Loucy (cell line): Measurements from ENCODE around the gene EDEM2.
"Not testable (repeated sequence)": the region's sequence is repeated elsewhere in the genome, so short reads cannot be mapped to it uniquely, and the experiment has no call there.

Experiments
- H2AFZ ChIP-seq: fragments of 200-600 bp; sonication (generic); 2 replicates; pipeline ENCODE4 v1.6.0; 2016; ENCODE audit warnings: antibody characterized with exemption, mild to moderate bottlenecking, low read length, moderate library complexity
- H3F3A ChIP-seq: fragments of 200-600 bp; 2 replicates; pipeline ENCODE4 v1.6.0; 2016; ENCODE audit warnings: antibody characterized with exemption, low read depth, mild to moderate bottlenecking
- H3K27me3 ChIP-seq: fragments of 200-600 bp; sonication (generic); 2 replicates; pipeline ENCODE4 v1.6.1; 2014; ENCODE audit warnings: low read length, mild to moderate bottlenecking; ENCODE audit not compliant: insufficient read depth, poor library complexity, severe bottlenecking
- H3K36me3 ChIP-seq: fragments of 200-600 bp; sonication (generic); 2 replicates; pipeline ENCODE4 v1.6.1; 2016; ENCODE audit warnings: low read length; ENCODE audit not compliant: insufficient read depth
- H3K4me1 ChIP-seq: fragments of 200-600 bp; sonication (generic); 2 replicates; pipeline ENCODE4 v1.5.1; 2014; ENCODE audit warnings: low read length, mild to moderate bottlenecking; ENCODE audit not compliant: insufficient read depth, poor library complexity, severe bottlenecking
- H3K4me2 ChIP-seq: fragments of 200-600 bp; sonication (generic); 2 replicates; pipeline ENCODE4 v1.6.0; 2014; ENCODE audit warnings: antibody characterized with exemption, low read length, low read depth, mild to moderate bottlenecking; ENCODE audit not compliant: poor library complexity, severe bottlenecking
- H3K4me3 ChIP-seq: fragments of 200-600 bp; sonication (generic); 2 replicates; pipeline ENCODE4 v1.5.1; 2014; ENCODE audit warnings: low read length, mild to moderate bottlenecking, mixed read lengths; ENCODE audit not compliant: poor library complexity, severe bottlenecking
- H3K79me2 ChIP-seq: fragments of 200-600 bp; sonication (generic); 2 replicates; pipeline ENCODE4 v1.6.1; 2014; ENCODE audit warnings: low read length; ENCODE audit not compliant: insufficient read depth
- H3K9ac ChIP-seq: fragments of 200-600 bp; sonication (generic); 2 replicates; pipeline ENCODE4 v1.6.0; 2014; ENCODE audit warnings: mild to moderate bottlenecking, low read depth, low read length, moderate library complexity; ENCODE audit not compliant: poor library complexity, severe bottlenecking
- H3K9me2 ChIP-seq: fragments of 200-600 bp; sonication (generic); replicated peaks from 2 replicates; pipeline ENCODE4 v1.6.1; 2016; ENCODE audit warnings: low read depth, low read length, mixed read lengths
- H3K9me3 ChIP-seq: fragments of 200-600 bp; sonication (generic); 2 replicates; pipeline ENCODE4 v1.6.1; 2014; ENCODE audit warnings: mild to moderate bottlenecking, antibody characterized with exemption, low read length, low read depth; ENCODE audit not compliant: insufficient read depth
- H4K20me1 ChIP-seq: fragments of 200-600 bp; sonication (generic); 2 replicates; pipeline ENCODE4 v1.6.0; 2014; ENCODE audit warnings: antibody characterized with exemption, low read length, mild to moderate bottlenecking; ENCODE audit not compliant: insufficient read depth, poor library complexity, severe bottlenecking
- EZH2phosphoT487 ChIP-seq: fragments of 200-600 bp; IDR thresholded peaks from 2 replicates; pipeline ENCODE4 v1.6.1; 2018; ENCODE audit warnings: antibody characterized with exemption, mild to moderate bottlenecking, moderate library complexity, borderline replicate concordance
- TF ChIP-seq, protein P1 (sequence below): fragments of 200-600 bp; sonication (generic); conservative IDR thresholded peaks from 2 replicates; pipeline ENCODE4 v1.5.1; 2014; ENCODE audit warnings: mild to moderate bottlenecking, antibody characterized with exemption, low read length

Gene EDEM2

GRCh38 chr20:35116258-35116657, 30.9 kb downstream of the EDEM2 start:
- H2AFZ ChIP-seq, result no peak overlapping the region
- H3F3A ChIP-seq, result no peaks in the 10 kb centered on the region
- H3K79me2 ChIP-seq, result no peaks in the 10 kb centered on the region
- peaks cover 5% of the 10 kb centered on the region; the same call in 1 of the 2 replicates for H3K36me3 ChIP-seq
- no peak overlapping the region for H3K9ac ChIP-seq
- no peaks in the 10 kb centered on the region for H3K4me1 ChIP-seq
- no peaks in the 10 kb centered on the region for H4K20me1 ChIP-seq
- H3K4me2 ChIP-seq, result no peak overlapping the region
- H3K27me3 ChIP-seq, result no peaks in the 10 kb centered on the region
- H3K9me3 ChIP-seq, result no peaks in the 10 kb centered on the region
- no peaks in the 10 kb centered on the region for H3K9me2 ChIP-seq
- no peak overlapping the region for H3K4me3 ChIP-seq
- no peak for TF ChIP-seq EZH2phosphoT487
- TF ChIP-seq, protein P1, sequence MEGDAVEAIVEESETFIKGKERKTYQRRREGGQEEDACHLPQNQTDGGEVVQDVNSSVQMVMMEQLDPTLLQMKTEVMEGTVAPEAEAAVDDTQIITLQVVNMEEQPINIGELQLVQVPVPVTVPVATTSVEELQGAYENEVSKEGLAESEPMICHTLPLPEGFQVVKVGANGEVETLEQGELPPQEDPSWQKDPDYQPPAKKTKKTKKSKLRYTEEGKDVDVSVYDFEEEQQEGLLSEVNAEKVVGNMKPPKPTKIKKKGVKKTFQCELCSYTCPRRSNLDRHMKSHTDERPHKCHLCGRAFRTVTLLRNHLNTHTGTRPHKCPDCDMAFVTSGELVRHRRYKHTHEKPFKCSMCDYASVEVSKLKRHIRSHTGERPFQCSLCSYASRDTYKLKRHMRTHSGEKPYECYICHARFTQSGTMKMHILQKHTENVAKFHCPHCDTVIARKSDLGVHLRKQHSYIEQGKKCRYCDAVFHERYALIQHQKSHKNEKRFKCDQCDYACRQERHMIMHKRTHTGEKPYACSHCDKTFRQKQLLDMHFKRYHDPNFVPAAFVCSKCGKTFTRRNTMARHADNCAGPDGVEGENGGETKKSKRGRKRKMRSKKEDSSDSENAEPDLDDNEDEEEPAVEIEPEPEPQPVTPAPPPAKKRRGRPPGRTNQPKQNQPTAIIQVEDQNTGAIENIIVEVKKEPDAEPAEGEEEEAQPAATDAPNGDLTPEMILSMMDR, result no peak

DNA sequence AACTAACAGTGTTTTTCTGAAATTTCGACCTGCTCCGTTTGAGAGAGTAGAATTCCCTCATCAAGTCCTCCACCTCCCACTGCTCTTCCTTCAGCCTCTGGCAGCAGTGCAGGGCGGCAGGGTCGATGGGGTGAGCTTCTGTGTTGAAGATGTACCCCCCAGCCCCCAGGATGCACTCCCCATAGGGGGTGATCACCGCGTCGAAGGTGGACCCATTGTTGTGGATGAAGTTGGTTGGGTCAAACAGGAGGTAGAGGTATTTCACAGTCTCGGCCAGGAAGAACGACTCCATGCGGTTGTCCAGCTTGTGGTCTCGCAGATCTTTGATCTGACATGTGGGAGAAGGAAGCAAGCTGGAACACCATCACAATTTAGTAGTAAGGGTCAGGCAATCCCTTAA, 31.5 kb downstream of the EDEM2 start:
- Histone ChIP-seq H3K4me2 (no peak overlapping the region), H3F3A (no peaks in the 10 kb centered on the region), H3K9me2 (no peaks in the 10 kb centered on the region), H3K9ac (no peak overlapping the region), H3K9me3 (no peaks in the 10 kb centered on the region), H3K4me3 (no peak overlapping the region), H4K20me1 (no peaks in the 10 kb centered on the region), H2AFZ (no peak overlapping the region), H3K27me3 (no peaks in the 10 kb centered on the region), H3K79me2 (no peaks in the 10 kb centered on the region), H3K4me1 (no peaks in the 10 kb centered on the region), H3K36me3 (peaks cover 5% of the 10 kb centered on the region; the same call in 1 of the 2 replicates)
- TF ChIP-seq, protein P1, result no peak
- TF ChIP-seq EZH2phosphoT487, result no peak

GRCh38 chr20:35112276-35112675, 34.9 kb downstream of the EDEM2 start:
- not testable (repeated sequence) for H3K9me3 ChIP-seq, H3K9ac ChIP-seq, H3K4me3 ChIP-seq, H3K36me3 ChIP-seq, H4K20me1 ChIP-seq, H3K9me2 ChIP-seq, H3K79me2 ChIP-seq, H3K4me2 ChIP-seq, H3K27me3 ChIP-seq, H2AFZ ChIP-seq, H3K4me1 ChIP-seq, H3F3A ChIP-seq

GRCh38 chr20:35111141-35111888, 35.8 kb downstream of the EDEM2 start:
- no peaks in the 10 kb centered on the region for H3K9me2 ChIP-seq
- TF ChIP-seq, protein P1, result no peak
- no peak for TF ChIP-seq EZH2phosphoT487
- no peaks in the 10 kb centered on the region for H3K27me3 ChIP-seq
- no peaks in the 10 kb centered on the region for H3F3A ChIP-seq
- H4K20me1 ChIP-seq, result no peaks in the 10 kb centered on the region
- H3K4me1 ChIP-seq, result no peaks in the 10 kb centered on the region
- no peaks in the 10 kb centered on the region for H3K9me3 ChIP-seq
- H3K36me3 ChIP-seq, result peaks cover 5% of the 10 kb centered on the region; the same call in 1 of the 2 replicates
- H3K79me2 ChIP-seq, result no peaks in the 10 kb centered on the region
- no peak overlapping the region for H3K9ac ChIP-seq
- H3K4me3 ChIP-seq, result no peak overlapping the region
- H3K4me2 ChIP-seq, result no peak overlapping the region
- no peak overlapping the region for H2AFZ ChIP-seq
